ENCODE results near the gene FBLN5. TPM values are rescaled to one million over a fixed set of nuclear protein-coding genes. Genes with fewer than 3 reads are reported as not detected.
"Not testable (repeated sequence)": the region's sequence is repeated elsewhere in the genome, so short reads cannot be mapped to it uniquely, and the experiment has no call there.

Gene FBLN5
- polyA plus RNA-seq, 4 donors, result 143 to 181 (median 156) TPM

GRCh38 chr14:91911474-91912032 lies 35.9 kb downstream of the FBLN5 start:
- DNase-seq (ENCODE audit: low read depth in 4 of 4, low spot score in 2 of 4), result no peak

GRCh38 chr14:91910196-91910595 lies 37.3 kb downstream of the FBLN5 start:
- DNase-seq (ENCODE audit: low read depth in 4 of 4, low spot score in 2 of 4), result no peak

- no peak for DNase-seq (ENCODE audit: low read depth in 4 of 4, low spot score in 2 of 4)
Observed at GRCh38 chr14:91906374-91906773, 41.1 kb downstream of the FBLN5 start.

DNA sequence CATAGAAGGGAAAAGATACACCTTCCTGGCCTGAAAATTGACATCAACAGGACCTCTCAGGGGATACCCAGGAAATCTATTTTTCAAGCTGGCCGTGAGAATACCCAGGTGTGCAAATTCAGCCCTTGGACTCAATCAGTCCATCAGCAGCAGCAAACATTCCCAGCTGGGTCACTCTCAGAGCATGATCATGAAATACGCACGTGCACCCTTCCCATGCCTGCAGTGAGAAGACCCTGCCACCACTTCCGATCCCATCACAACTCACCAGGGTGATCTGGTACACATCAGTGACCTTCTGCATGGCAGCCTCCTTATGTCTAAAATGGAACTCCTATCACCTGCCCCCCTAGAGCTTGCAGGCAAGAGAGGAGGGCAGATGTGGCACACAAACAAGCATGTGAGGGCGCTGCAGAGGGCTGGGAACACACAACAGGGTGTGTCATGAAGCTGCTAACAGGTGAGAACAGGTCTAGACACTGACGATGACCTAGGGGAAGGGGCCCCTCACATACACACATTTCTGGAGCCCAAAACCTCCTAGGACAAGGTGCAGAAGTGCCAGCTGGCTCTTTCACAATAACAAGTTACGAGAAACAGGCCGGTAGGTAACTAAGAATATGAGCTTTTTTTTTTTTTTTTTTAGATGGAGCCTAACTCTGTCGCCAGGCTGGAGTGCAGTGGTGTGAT lies 42.4 kb downstream of the FBLN5 start:
- no peak for DNase-seq (ENCODE audit: low read depth in 4 of 4, low spot score in 2 of 4)

- DNase-seq (ENCODE audit: low read depth in 4 of 4, low spot score in 2 of 4), result no peak
Observed at GRCh38 chr14:91904483-91904882, 43.0 kb downstream of the FBLN5 start.

DNA sequence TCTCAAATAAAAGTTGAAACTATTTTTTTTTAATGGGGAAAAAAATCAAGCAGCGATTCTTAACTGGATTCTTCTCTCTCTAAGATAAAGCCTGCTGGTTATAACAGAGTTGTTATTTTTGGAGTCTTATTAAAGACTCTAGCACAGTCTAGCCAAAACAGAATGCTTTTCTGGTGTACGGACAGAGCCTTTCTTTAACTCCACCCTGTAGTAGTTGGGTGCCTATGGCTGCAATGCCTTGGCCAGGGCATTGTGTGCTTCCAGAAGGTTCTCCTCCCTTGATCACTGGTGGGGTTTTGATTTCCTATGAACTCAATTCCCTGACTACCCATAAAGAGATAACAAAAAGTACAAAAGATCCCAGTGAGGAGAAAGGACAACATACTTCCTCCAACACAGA lies 44.4 kb downstream of the FBLN5 start:
- no peak for DNase-seq (ENCODE audit: low read depth in 4 of 4, low spot score in 2 of 4)

DNA sequence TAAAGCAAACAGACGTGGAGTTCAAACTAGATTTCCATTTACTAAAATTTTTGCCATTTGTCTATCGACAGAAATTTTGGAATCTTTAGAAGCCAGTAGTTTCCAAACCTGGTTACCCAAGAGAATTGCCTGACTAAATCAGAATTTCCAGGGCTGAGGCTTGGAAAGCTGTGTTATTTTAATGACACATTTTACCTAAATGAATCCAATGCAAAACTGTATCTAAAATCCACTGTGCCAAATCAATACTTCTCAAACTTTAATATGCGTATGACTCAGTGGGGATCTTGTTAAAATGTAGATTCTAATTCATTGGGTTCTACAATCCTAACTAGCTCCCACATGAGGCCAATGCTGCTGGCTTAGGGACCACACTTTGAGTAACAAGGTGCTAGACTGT lies 45.2 kb downstream of the FBLN5 start:
- no peak for DNase-seq (ENCODE audit: low read depth in 4 of 4, low spot score in 2 of 4)

DNA sequence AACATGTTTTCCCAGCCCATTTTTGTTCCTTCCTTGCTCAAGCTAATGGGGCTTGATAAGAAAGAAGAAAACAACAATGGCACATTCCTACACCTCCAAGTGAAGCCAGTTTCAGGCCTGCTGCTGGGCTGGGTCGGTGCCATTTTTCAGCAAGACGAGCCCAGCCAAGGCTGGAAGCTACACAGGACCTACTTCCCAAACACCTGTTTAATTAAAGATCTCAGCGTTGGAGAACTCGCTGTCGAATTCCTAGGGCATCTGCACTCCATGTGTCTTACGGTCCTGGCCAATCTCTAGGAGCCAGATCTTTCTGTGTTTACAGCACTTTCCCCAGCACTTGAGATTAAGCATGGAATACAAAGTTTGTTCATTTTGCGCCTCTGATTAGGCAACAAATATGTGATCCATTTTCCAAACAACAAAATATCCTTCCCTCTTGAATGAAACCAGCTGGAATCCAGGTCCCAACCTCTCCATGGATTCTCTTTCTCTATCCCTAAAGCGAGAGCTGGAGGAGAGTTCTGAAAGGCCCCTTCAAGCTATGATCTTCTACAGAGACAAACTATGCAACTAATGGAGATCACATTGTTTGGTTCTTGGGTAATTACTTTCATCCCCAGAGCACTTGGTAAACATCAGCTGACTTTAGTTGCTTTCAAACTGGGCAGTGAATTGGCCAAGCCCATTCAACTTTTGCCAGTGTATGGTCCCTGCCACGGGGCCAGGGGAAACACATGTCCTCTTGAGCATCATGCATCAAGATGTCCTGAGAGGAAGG lies 45.9 kb downstream of the FBLN5 start:
- no peak for DNase-seq (ENCODE audit: low read depth in 4 of 4, low spot score in 2 of 4)

- no peak for DNase-seq (ENCODE audit: low read depth in 4 of 4, low spot score in 2 of 4)
Observed at GRCh38 chr14:91899806-91900205, 47.7 kb downstream of the FBLN5 start.

DNA sequence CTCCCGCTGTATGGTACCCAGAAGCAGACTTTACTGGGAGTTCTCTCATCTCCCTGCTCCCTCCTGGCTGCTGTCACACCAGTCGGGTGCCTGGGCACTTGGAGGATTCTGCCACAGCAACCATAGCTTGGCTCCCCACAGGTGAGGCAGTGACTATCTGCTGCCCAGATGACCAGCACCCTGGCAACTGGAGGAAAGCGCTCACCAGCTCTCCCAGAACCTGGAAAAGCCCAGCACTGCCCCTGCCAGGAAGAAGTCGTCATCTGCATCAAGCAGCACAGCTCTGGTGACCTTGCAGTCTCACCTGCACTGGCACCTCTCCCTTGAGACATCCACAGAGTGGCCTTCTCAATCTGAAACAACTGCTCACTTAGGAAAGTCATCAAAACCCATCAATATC lies 48.3 kb downstream of the FBLN5 start:
- DNase-seq (ENCODE audit: low read depth in 4 of 4, low spot score in 2 of 4), result no peak

DNA sequence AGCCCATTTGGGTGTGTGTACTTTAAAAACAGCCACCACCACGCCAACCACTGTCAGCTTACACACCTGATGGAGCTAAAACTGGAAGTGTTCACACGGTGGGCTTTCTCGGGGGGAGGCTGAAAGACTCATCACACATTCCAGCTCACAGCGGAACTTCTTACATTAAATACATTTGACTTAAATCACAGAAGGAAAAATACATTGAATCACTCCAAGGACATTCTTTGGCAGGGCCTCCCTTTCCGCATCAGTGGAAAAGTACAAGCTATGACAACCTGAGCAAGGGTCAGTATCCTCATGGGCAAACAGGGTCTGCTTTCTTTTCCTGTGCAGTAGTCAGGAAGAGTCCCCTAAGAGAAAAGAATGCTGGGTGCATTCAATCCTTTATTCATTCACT lies 49.1 kb downstream of the FBLN5 start:
- no peak for DNase-seq (ENCODE audit: low read depth in 4 of 4, low spot score in 2 of 4)

GRCh38 chr14:91897716-91898115 lies 49.8 kb downstream of the FBLN5 start:
- not testable (repeated sequence) for DNase-seq (ENCODE audit: low read depth in 4 of 4, low spot score in 2 of 4)

DNA sequence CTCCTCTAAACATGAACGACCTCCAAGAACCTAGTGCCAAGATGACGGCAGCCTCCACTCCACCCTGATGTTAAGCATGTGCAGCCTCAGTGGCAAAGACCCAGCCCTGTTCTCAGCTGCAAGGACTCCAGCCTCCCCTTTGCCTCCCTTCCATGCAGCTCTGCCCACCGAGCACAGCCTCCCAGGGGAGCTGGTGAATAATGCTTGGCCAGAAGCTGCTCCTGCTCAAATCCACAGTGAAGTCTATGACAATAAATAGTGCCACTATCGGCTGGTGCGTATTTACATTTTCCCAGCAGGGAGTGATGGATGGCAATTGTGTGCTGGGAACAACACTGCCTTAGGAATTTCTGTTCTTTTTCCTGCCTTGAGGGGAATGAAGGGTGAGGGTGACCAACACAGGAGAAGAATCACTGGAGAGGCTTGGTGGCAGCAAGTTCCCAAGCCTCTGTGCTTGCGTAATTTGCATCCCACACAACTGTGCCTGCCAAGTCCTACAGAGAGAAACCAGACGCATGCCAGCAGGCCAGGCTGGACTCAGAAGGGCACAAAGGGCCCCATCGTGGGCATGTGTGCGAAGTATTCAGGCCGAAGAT lies 50.3 kb downstream of the FBLN5 start:
- no peak for DNase-seq (ENCODE audit: low read depth in 4 of 4, low spot score in 2 of 4)

DNA sequence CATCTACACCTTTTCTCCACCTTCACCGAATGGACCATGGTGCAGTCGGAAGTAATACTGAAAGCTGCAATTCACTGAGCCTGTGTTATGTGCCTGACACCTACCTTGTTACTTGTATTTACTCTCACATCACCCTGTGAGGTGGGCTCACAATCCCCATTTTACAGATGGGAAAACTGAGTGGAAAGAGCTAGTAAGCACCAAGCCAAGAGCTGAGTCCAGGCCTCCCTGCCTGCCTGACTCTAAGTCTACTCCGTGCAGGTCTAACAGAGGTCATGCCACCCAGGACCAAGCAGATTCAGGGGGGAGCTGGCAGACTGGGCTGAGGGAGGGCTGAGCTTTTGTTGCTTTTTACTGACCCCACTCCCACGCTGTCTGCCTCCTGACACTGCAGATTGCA lies 51.1 kb downstream of the FBLN5 start:
- no peak for DNase-seq (ENCODE audit: low read depth in 4 of 4, low spot score in 2 of 4)

DNA sequence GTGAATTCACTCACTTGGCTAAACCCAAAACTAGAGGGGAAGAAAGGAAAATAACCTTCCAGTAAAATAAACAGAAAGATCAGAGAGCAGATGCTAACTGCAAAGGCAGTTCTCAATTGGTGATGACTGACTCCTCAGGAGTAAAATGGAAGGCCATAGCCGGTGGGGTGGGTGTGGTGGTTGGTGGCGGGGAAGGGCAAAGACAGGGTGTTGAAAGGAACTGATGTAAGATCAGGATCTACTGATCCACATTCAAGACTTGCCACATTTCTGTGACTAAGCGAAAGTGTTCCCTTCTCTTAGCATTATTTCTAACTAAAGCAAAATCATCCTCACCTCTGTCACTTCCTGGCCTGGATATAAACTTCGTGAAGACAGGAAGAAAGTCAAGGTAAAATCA lies 53.8 kb downstream of the FBLN5 start:
- DNase-seq (ENCODE audit: low read depth in 4 of 4, low spot score in 2 of 4), result no peak

GRCh38 chr14:91893007-91893406 lies 54.5 kb downstream of the FBLN5 start:
- DNase-seq (ENCODE audit: low read depth in 4 of 4, low spot score in 2 of 4), result no peak

DNA sequence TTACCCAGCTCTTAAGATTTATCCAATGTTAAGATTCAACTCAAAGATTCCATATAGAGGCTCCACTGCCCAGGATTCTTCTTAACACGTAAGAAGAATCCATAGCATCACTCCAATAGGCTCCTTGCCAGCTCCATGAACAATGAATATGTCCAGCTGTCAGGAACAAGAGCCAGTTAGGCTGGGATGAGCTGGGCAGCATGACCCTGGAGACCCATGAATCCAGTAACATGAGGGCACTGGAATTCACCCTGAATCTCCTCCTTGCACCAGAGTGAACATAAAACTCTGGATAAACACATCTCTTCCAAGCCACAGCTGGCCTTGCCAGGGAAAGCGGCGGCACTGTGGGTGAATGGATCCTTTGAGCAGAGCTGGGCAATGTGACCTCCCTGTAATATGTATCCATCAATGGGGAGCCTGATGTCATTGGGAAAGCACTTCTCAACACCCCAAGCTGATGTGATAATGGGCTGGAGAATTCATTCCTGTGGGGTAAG lies 55.7 kb downstream of the FBLN5 start:
- no peak for DNase-seq (ENCODE audit: low read depth in 4 of 4, low spot score in 2 of 4)

GRCh38 chr14:91891101-91891500 lies 56.4 kb downstream of the FBLN5 start:
- DNase-seq (ENCODE audit: low read depth in 4 of 4, low spot score in 2 of 4), result no peak

DNA sequence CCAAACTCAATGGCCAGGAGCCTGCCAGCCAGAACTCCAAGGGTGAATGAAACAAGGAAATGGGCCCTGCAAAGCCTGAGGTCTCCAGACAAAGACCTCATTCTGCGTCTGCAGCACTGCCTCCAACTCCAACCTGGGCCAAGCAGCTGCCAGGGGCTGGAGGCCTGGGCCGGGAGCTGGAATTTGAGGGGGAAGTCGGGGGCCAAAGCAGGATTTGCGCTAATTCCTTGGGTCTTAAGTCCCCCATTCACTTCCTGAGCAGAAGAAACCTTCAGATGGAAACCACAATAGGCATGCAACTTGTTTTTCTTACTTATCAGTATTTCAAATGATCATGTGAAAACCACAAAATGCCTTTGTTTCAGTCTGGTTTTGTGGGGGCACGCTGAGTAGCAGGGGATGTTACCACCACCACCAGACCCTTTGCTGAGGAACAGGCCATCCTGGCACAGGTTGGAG lies 57.2 kb downstream of the FBLN5 start:
- no peak for DNase-seq (ENCODE audit: low read depth in 4 of 4, low spot score in 2 of 4)

DNA sequence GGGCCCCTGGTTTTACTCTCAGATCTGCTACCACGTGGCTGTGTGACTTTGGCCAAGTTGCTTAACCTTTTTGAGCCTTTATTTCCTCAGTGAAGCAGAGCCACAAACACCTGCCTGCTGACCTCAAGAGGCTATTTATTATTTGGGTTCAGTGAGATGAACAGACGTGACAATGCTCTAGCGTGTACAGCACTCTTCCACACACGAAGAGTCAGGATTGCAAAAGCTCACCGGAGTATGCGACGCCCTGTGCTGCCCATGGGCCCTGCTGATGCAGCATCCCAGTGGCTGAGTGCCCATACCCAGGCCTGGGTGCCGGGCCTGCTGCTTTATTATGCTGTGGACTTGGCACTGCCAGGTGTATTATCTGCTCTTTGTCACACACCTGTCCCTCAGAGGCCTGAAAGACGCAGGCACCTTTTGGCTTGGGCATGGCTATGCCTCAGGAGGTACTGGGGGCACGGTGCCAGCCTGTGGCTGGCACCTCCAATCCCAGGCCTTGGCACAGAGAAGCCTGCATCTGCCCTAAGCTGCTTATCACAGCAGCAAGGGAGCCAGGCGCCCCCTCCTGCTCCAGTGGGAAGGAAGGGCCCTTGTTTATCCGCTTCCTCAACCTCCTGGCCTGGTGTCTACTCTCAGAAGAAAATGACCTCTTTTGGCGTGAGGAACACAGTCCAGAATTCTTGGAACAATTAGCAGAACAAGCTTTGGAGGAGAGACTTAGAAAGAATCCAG lies 57.9 kb downstream of the FBLN5 start:
- DNase-seq (ENCODE audit: low read depth in 4 of 4, low spot score in 2 of 4), result no peak
